ENCODE results near the gene CTPS1. TPM values are rescaled to one million over a fixed set of nuclear protein-coding genes. Genes with fewer than 3 reads are reported as not detected.
A peak's percentile ranks its signal among the peaks of the same experiment; 100 is the strongest.

CTPS1 gene
- total and polyA plus RNA-seq, 2 of the 13 experiments (the other 11 are each of a cell fraction or from before 2014, with no cell fraction given), result 9.6 to 42.8 TPM

- TF ChIP-seq PCBP1 (IDR thresholded peaks at IDR 0.05; ENCODE audit: borderline replicate concordance, low read depth, low read length) (no peak), LCORL (IDR thresholded peaks at IDR 0.05) (0 out of 2 replicates have a peak, but pooled peaks have one; percentile 28), LCORL (CRISPR knock-in tag; IDR thresholded peaks at IDR 0.05) (0 out of 2 replicates have a peak, but pooled peaks have one; percentile 22), ZNF414 (CRISPR knock-in tag; IDR thresholded peaks at IDR 0.05) (0 out of 2 replicates have a peak, but pooled peaks have one; percentile 38), ZNF549 (CRISPR knock-in tag; IDR thresholded peaks at IDR 0.05) (no peak), RBAK (CRISPR knock-in tag; IDR thresholded peaks at IDR 0.05) (no peak), ATF6 (CRISPR knock-in tag; conservative IDR thresholded peaks at IDR 0.05) (no peak), ZEB1 (IDR thresholded peaks at IDR 0.05; ENCODE audit: insufficient replicate concordance, low read depth) (no peak), RELA (CRISPR knock-in tag; IDR thresholded peaks at IDR 0.05) (peak; percentile 39; the same call in 1 of the 2 replicates), ZSCAN31 (CRISPR knock-in tag; IDR thresholded peaks at IDR 0.05; ENCODE audit: low read depth) (no peak), MNT (IDR thresholded peaks at IDR 0.05) (no peak), FLYWCH1 (CRISPR knock-in tag; IDR thresholded peaks at IDR 0.05) (no peak), PHF5A (CRISPR knock-in tag; IDR thresholded peaks at IDR 0.05; ENCODE audit: low read depth, unreplicated experiment) (no peak), ZNF678 (CRISPR knock-in tag; IDR thresholded peaks at IDR 0.05) (no peak), FOSL2 (CRISPR knock-in tag; IDR thresholded peaks at IDR 0.05) (peak; percentile 39; the same call in 1 of the 2 replicates), THAP11 (CRISPR knock-in tag; IDR thresholded peaks at IDR 0.05) (0 out of 2 replicates have a peak, but pooled peaks have one; percentile 37), POGZ (CRISPR knock-in tag; IDR thresholded peaks at IDR 0.05) (no peak), FOXJ3 (CRISPR knock-in tag; IDR thresholded peaks at IDR 0.05; ENCODE audit: borderline replicate concordance) (peak; percentile 28; the same call in 1 of the 2 replicates), ELF1 (CRISPR knock-in tag; IDR thresholded peaks at IDR 0.05) (no peak), SAP130 (CRISPR knock-in tag; IDR thresholded peaks at IDR 0.05; ENCODE audit: low read depth) (peak; percentile 38; the same call in 1 of the 2 replicates), HNRNPL (IDR thresholded peaks at IDR 0.05; ENCODE audit: low read depth, low read length) (no peak), TBX2 (CRISPR knock-in tag; IDR thresholded peaks at IDR 0.05; ENCODE audit: borderline replicate concordance) (no peak; the same call in 1 of the 2 replicates), ZNF788 (CRISPR knock-in tag; IDR thresholded peaks at IDR 0.05; ENCODE audit: borderline replicate concordance) (no peak)
- TF ChIP-seq, protein P1, sequence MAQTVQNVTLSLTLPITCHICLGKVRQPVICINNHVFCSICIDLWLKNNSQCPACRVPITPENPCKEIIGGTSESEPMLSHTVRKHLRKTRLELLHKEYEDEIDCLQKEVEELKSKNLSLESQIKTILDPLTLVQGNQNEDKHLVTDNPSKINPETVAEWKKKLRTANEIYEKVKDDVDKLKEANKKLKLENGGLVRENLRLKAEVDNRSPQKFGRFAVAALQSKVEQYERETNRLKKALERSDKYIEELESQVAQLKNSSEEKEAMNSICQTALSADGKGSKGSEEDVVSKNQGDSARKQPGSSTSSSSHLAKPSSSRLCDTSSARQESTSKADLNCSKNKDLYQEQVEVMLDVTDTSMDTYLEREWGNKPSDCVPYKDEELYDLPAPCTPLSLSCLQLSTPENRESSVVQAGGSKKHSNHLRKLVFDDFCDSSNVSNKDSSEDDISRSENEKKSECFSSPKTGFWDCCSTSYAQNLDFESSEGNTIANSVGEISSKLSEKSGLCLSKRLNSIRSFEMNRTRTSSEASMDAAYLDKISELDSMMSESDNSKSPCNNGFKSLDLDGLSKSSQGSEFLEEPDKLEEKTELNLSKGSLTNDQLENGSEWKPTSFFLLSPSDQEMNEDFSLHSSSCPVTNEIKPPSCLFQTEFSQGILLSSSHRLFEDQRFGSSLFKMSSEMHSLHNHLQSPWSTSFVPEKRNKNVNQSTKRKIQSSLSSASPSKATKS (CRISPR knock-in tag; IDR thresholded peaks at IDR 0.05), result no peak
Observed at GRCh38 chr1:40944841-40945430, 34.6 kb upstream of the CTPS1 start (continued).
